ENCODE data around the gene OSBPL8.
A peak's percentile ranks its signal among the peaks of the same experiment; 100 is the strongest.

The OSBPL8 gene

DNA sequence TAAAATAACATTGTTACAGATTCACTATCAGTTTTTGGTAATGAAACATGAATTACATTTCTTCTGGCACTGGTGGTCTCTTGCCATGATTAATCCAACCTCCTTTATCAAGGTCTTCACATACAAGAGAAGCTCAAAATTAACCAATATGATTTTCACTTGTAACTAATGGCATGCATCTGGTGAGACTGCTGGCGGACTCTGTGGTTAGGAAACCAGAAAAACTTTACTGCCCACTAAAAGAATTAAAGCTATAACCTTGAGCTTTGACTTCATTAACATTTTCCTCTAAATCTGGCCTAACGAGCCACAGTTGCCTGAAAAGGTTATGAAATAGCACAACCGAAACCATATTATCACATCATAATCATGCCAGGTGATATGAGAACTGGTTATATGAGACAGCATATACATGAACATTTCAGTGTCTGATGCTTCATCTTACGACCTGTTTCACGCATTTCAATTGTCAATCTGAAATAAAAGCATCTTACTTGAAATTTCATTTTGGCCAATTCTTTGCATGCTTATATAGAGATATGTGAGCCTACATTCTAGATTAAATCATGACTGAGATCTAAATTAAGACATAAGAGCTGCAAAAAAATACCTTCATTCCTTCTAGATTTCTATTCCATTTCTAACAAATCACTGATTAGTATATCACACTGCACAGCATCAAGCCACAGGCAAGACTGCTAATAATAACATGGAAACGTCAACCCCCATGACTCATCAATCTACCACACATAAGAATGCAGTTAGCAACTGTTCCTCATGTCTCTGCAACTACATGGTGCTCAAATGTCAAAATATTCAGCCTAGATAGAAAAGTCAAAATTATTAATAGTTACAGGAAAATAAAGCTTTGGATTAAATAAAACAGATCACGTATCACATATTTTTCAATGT, 89.3 kb downstream of the OSBPL8 start (continued):
- TF ChIP-seq ZNF518A (tag by site-specific recombination; conservative IDR thresholded peaks at IDR 0.05; ENCODE audit: low read depth) = 0 out of 2 replicates have a peak, but pooled peaks have one; percentile 20

GRCh38 chr12:76464631-76465166, 94.9 kb downstream of the OSBPL8 start:
- Histone ChIP-seq H3K36me3 (ENCODE audit: control insufficient read depth in 2 of 2, insufficient read depth in 1 of 2, low read length in 2 of 2) (no peaks in the 10 kb centered on the region), H3K4me3 (ENCODE audit: low read depth, low read length) (no peak overlapping the region), H3K27ac (ENCODE audit: extremely low read depth, low read depth, low read length) (no peak overlapping the region), H3K9me3 (ENCODE audit: control insufficient read depth, insufficient read depth, low read depth, low read length) (no peaks in the 10 kb centered on the region), H3K4me1 (ENCODE audit: control insufficient read depth, insufficient read depth, low read length) (peaks cover 5% of the 10 kb centered on the region)
- ChIA-PET POLR2A (no interaction called here), CTCF (no interaction called here)
- no peak for TF ChIP-seq ZBTB17 (tag by site-specific recombination; IDR thresholded peaks at IDR 0.05)
- no peak for TF ChIP-seq ZNF830 (tag by site-specific recombination; IDR thresholded peaks at IDR 0.05; ENCODE audit: low read depth)
- TF ChIP-seq ZNF548 (tag by site-specific recombination; IDR thresholded peaks at IDR 0.05) = no peak
- no peak for TF ChIP-seq ZNF248 (tag by site-specific recombination; IDR thresholded peaks at IDR 0.05)
- no peak for TF ChIP-seq ZBTB8A (tag by site-specific recombination; IDR thresholded peaks at IDR 0.05)
- 0 out of 2 replicates have a peak, but pooled peaks have one; percentile 26 for TF ChIP-seq OSR2 (tag by site-specific recombination; IDR thresholded peaks at IDR 0.05)
- TF ChIP-seq KLF8 (tag by site-specific recombination; IDR thresholded peaks at IDR 0.05) = no peak
- no peak for TF ChIP-seq ZNF426 (tag by site-specific recombination; IDR thresholded peaks at IDR 0.05)
- no peak for TF ChIP-seq KLF1 (tag by site-specific recombination; IDR thresholded peaks at IDR 0.05)
- no peak for TF ChIP-seq ZEB2 (tag by site-specific recombination; IDR thresholded peaks at IDR 0.05)
- TF ChIP-seq, protein P1, sequence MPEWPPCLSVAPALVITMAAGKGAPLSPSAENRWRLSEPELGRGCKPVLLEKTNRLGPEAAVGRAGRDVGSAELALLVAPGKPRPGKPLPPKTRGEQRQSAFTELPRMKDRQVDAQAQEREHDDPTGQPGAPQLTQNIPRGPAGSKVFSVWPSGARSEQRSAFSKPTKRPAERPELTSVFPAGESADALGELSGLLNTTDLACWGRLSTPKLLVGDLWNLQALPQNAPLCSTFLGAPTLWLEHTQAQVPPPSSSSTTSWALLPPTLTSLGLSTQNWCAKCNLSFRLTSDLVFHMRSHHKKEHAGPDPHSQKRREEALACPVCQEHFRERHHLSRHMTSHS (tag by site-specific recombination; IDR thresholded peaks at IDR 0.05) = no peak
- TF ChIP-seq, protein P2, sequence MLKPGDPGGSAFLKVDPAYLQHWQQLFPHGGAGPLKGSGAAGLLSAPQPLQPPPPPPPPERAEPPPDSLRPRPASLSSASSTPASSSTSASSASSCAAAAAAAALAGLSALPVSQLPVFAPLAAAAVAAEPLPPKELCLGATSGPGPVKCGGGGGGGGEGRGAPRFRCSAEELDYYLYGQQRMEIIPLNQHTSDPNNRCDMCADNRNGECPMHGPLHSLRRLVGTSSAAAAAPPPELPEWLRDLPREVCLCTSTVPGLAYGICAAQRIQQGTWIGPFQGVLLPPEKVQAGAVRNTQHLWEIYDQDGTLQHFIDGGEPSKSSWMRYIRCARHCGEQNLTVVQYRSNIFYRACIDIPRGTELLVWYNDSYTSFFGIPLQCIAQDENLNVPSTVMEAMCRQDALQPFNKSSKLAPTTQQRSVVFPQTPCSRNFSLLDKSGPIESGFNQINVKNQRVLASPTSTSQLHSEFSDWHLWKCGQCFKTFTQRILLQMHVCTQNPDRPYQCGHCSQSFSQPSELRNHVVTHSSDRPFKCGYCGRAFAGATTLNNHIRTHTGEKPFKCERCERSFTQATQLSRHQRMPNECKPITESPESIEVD (tag by site-specific recombination; IDR thresholded peaks at IDR 0.05) = 0 out of 2 replicates have a peak, but pooled peaks have one; percentile 14
- no peak for TF ChIP-seq GLIS1 (tag by site-specific recombination; IDR thresholded peaks at IDR 0.05)
- no peak for TF ChIP-seq ZNF37A (tag by site-specific recombination; IDR thresholded peaks at IDR 0.05)
- no peak for TF ChIP-seq ZNF394 (tag by site-specific recombination; IDR thresholded peaks at IDR 0.05; ENCODE audit: borderline replicate concordance)

Measured in HEK293 (cell line).